HepG2 (cell line): ENCODE measurements around the gene PEX11G. TPM values are rescaled to one million over a fixed set of nuclear protein-coding genes. Genes with fewer than 3 reads are reported as not detected.
A peak's percentile ranks its signal among the peaks of the same experiment; 100 is the strongest.

Experiments
- ARHGAP35 ChIP-seq: sonication (generic); formaldehyde crosslinking; IDR thresholded peaks from 2 replicates; pipeline ENCODE4 v1.9.0; 2022; ENCODE audit warnings: mild to moderate bottlenecking, inconsistent platforms, moderate library complexity, missing genetic modification reagents, borderline replicate concordance
- PITX1 ChIP-seq: sonication (generic); formaldehyde crosslinking; IDR thresholded peaks from 2 replicates; pipeline ENCODE4 v1.5.1; 2020; ENCODE audit warnings: mild to moderate bottlenecking, missing genetic modification reagents
- POLR2AphosphoS2 ChIP-seq: IDR thresholded peaks from 2 replicates; pipeline ENCODE4 v1.6.1; 2011; ENCODE audit warnings: low read depth, low read length, improper control_type of control experiment
- POLR2AphosphoS5 ChIP-seq: IDR thresholded peaks from 2 replicates; pipeline ENCODE4 v1.6.1; 2012; ENCODE audit warnings: low read depth, low read length
- PRPF4 ChIP-seq: fragments of 200-400 bp; formaldehyde crosslinking; IDR thresholded peaks from 2 replicates; pipeline ENCODE4 v1.6.1; 2016; ENCODE audit warnings: low read length, low read depth; ENCODE audit not compliant: poor library complexity, severe bottlenecking
- SIX4 ChIP-seq: sonication (generic); formaldehyde crosslinking; IDR thresholded peaks from 2 replicates; pipeline ENCODE4 v1.4.0; 2020; ENCODE audit warnings: missing genetic modification reagents
- SMAD3 ChIP-seq: sonication (generic); formaldehyde crosslinking; IDR thresholded peaks from 2 replicates; pipeline ENCODE4 v1.4.0; 2020; ENCODE audit warnings: missing genetic modification reagents
- SP5 ChIP-seq: IDR thresholded peaks from 2 replicates; pipeline ENCODE4 v1.6.1; 2016; ENCODE audit warnings: low read depth, borderline replicate concordance
- SYNCRIP ChIP-seq: fragments of 200-400 bp; formaldehyde crosslinking; IDR thresholded peaks from 2 replicates; pipeline ENCODE4 v1.6.1; 2018; ENCODE audit warnings: mild to moderate bottlenecking, low read depth, low read length; ENCODE audit not compliant: insufficient read depth
- ZC3H13 ChIP-seq: sonication (generic); formaldehyde crosslinking; IDR thresholded peaks from 2 replicates; pipeline ENCODE4 v1.8.1; 2023; ENCODE audit warnings: mild to moderate bottlenecking, missing genetic modification reagents, moderate library complexity
- ZEB1 ChIP-seq: IDR thresholded peaks from 2 replicates; pipeline ENCODE4 v1.6.1; 2012; ENCODE audit warnings: mild to moderate bottlenecking, low read depth, inconsistent platforms; ENCODE audit not compliant: insufficient replicate concordance
- ZNF841 ChIP-seq: sonication (generic); formaldehyde crosslinking; IDR thresholded peaks from 2 replicates; pipeline ENCODE4 v1.8.1; 2023; ENCODE audit warnings: missing genetic modification reagents, borderline replicate concordance
- ZNF850 ChIP-seq: sonication (generic); formaldehyde crosslinking; conservative IDR thresholded peaks from 2 replicates; pipeline ENCODE4 v1.9.0; 2021; ENCODE audit warnings: mild to moderate bottlenecking, missing genetic modification reagents
- polyA plus RNA-seq, 8 experiments: library from polyadenylated mRNA; depleted of rRNA in 3 of 8; stranded (reverse) in 7 of 8; unstranded in 1 of 8; fragments of >200 nt; fragmentation: Illumina TruSeq in 4 of 8; extraction: Trizol in 4 of 8; gene quantifications; 2 replicates each; pipeline versions ENCODE4 v1.2.1 to v1.2.3, GENCODE V29; 2011 to 2016; ENCODE audit warnings: low read depth in 4 of 8, missing spikeins in 1 of 8, mixed read lengths in 1 of 8; ENCODE audit not compliant: insufficient read depth in 1 of 8
- total RNA-seq, 5 experiments: library from RNA; depleted of rRNA; stranded (reverse); fragments of >200 nt; fragmentation: Illumina TruSeq; extraction: Trizol; gene quantifications; 2 replicates each; pipeline ENCODE4 v1.2.3, GENCODE V29; 2016; ENCODE audit warnings: low read depth in 1 of 5
- TF ChIP-seq, protein P1 (sequence below): sonication (generic); formaldehyde crosslinking; conservative IDR thresholded peaks from 2 replicates; pipeline ENCODE4 v1.4.0; 2020; ENCODE audit warnings: mild to moderate bottlenecking, missing genetic modification reagents, moderate library complexity
- TF ChIP-seq, protein P2 (sequence below): sonication (generic); formaldehyde crosslinking; IDR thresholded peaks from 2 replicates; pipeline ENCODE4 v1.8.0; 2022; ENCODE audit warnings: mild to moderate bottlenecking, missing genetic modification reagents, moderate library complexity
- TF ChIP-seq, protein P3 (sequence below): IDR thresholded peaks from 2 replicates; pipeline ENCODE4 v1.6.1; 2012; ENCODE audit warnings: low read depth, low read length, improper control_type of control experiment
- TF ChIP-seq, protein P4 (sequence below): sonication (generic); formaldehyde crosslinking; IDR thresholded peaks from 2 replicates; pipeline ENCODE4 v1.5.0; 2020; ENCODE audit warnings: missing genetic modification reagents
- TF ChIP-seq, protein P5 (sequence below): sonication (generic); formaldehyde crosslinking; IDR thresholded peaks from 2 replicates; pipeline ENCODE4 v1.8.0; 2022; ENCODE audit warnings: missing genetic modification reagents, mild to moderate bottlenecking, moderate library complexity, borderline replicate concordance
- TF ChIP-seq, protein P6 (sequence below): sonication (generic); formaldehyde crosslinking; conservative IDR thresholded peaks from 2 replicates; pipeline ENCODE4 v1.8.1; 2023; ENCODE audit warnings: missing genetic modification reagents

The PEX11G gene
- total and polyA plus RNA-seq, 2 of the 13 experiments (the other 11 are each of a cell fraction or from before 2014, with no cell fraction given): not detected

DNA sequence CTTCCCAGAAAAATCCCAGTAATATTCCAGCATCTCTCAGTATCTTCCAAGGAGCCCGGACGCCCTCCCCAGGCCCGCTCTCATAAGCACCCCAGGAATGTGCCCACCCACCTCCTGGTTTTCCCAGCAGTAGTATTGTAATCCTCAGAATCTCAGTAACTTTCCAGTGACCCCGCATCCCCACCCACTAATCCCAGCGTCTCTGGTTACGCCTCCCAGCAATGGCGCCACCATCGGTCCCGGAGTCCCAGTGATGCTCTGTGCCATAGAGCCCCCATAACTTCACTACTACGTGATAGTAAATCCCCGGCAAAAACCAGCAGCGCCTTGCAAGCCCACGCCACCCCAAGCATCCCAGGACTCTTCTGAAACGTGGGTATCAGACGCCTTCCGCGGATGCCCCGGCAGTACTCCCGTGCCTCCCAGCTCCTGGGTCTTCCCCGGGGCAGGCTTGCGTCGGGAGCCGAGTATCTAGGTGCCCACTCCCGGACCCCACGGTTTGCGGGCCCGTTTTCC, 45.8 kb upstream of the PEX11G start (continued):
- TF ChIP-seq, protein P1, sequence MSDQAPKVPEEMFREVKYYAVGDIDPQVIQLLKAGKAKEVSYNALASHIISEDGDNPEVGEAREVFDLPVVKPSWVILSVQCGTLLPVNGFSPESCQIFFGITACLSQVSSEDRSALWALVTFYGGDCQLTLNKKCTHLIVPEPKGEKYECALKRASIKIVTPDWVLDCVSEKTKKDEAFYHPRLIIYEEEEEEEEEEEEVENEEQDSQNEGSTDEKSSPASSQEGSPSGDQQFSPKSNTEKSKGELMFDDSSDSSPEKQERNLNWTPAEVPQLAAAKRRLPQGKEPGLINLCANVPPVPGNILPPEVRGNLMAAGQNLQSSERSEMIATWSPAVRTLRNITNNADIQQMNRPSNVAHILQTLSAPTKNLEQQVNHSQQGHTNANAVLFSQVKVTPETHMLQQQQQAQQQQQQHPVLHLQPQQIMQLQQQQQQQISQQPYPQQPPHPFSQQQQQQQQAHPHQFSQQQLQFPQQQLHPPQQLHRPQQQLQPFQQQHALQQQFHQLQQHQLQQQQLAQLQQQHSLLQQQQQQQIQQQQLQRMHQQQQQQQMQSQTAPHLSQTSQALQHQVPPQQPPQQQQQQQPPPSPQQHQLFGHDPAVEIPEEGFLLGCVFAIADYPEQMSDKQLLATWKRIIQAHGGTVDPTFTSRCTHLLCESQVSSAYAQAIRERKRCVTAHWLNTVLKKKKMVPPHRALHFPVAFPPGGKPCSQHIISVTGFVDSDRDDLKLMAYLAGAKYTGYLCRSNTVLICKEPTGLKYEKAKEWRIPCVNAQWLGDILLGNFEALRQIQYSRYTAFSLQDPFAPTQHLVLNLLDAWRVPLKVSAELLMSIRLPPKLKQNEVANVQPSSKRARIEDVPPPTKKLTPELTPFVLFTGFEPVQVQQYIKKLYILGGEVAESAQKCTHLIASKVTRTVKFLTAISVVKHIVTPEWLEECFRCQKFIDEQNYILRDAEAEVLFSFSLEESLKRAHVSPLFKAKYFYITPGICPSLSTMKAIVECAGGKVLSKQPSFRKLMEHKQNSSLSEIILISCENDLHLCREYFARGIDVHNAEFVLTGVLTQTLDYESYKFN (CRISPR knock-in tag): no peak; the same call in 1 of the 2 replicates
- TF ChIP-seq, protein P2, sequence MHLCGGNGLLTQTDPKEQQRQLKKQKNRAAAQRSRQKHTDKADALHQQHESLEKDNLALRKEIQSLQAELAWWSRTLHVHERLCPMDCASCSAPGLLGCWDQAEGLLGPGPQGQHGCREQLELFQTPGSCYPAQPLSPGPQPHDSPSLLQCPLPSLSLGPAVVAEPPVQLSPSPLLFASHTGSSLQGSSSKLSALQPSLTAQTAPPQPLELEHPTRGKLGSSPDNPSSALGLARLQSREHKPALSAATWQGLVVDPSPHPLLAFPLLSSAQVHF (CRISPR knock-in tag): no peak
- no peak for TF ChIP-seq ZNF850 (CRISPR knock-in tag)
- TF ChIP-seq ZC3H13: no peak
- TF ChIP-seq PITX1 (CRISPR knock-in tag): peak; percentile 70
- TF ChIP-seq, protein P3, sequence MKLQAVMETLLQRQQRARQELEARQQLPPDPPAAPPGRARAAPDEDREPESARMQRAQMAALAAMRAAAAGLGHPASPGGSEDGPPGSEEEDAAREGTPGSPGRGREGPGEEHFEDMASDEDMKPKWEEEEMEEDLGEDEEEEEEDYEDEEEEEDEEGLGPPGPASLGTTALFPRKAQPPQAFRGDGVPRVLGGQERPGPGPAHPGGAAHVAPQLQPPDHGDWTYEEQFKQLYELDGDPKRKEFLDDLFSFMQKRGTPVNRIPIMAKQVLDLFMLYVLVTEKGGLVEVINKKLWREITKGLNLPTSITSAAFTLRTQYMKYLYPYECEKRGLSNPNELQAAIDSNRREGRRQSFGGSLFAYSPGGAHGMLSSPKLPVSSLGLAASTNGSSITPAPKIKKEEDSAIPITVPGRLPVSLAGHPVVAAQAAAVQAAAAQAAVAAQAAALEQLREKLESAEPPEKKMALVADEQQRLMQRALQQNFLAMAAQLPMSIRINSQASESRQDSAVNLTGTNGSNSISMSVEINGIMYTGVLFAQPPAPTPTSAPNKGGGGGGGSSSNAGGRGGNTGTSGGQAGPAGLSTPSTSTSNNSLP: no peak
- peak; percentile 20; the same call in 1 of the 2 replicates for TF ChIP-seq SIX4 (CRISPR knock-in tag)
- TF ChIP-seq, protein P4, sequence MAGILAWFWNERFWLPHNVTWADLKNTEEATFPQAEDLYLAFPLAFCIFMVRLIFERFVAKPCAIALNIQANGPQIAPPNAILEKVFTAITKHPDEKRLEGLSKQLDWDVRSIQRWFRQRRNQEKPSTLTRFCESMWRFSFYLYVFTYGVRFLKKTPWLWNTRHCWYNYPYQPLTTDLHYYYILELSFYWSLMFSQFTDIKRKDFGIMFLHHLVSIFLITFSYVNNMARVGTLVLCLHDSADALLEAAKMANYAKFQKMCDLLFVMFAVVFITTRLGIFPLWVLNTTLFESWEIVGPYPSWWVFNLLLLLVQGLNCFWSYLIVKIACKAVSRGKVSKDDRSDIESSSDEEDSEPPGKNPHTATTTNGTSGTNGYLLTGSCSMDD (CRISPR knock-in tag): no peak
- no peak for TF ChIP-seq POLR2AphosphoS5
- TF ChIP-seq, protein P5, sequence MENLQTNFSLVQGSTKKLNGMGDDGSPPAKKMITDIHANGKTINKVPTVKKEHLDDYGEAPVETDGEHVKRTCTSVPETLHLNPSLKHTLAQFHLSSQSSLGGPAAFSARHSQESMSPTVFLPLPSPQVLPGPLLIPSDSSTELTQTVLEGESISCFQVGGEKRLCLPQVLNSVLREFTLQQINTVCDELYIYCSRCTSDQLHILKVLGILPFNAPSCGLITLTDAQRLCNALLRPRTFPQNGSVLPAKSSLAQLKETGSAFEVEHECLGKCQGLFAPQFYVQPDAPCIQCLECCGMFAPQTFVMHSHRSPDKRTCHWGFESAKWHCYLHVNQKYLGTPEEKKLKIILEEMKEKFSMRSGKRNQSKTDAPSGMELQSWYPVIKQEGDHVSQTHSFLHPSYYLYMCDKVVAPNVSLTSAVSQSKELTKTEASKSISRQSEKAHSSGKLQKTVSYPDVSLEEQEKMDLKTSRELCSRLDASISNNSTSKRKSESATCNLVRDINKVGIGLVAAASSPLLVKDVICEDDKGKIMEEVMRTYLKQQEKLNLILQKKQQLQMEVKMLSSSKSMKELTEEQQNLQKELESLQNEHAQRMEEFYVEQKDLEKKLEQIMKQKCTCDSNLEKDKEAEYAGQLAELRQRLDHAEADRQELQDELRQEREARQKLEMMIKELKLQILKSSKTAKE (CRISPR knock-in tag): no peak
- TF ChIP-seq SP5: peak; percentile 41; the same call in 1 of the 2 replicates
- TF ChIP-seq POLR2AphosphoS2: no peak
- no peak for TF ChIP-seq SMAD3 (CRISPR knock-in tag)
- TF ChIP-seq SYNCRIP: no peak
- peak; percentile 52 for TF ChIP-seq ZEB1
- TF ChIP-seq, protein P6, sequence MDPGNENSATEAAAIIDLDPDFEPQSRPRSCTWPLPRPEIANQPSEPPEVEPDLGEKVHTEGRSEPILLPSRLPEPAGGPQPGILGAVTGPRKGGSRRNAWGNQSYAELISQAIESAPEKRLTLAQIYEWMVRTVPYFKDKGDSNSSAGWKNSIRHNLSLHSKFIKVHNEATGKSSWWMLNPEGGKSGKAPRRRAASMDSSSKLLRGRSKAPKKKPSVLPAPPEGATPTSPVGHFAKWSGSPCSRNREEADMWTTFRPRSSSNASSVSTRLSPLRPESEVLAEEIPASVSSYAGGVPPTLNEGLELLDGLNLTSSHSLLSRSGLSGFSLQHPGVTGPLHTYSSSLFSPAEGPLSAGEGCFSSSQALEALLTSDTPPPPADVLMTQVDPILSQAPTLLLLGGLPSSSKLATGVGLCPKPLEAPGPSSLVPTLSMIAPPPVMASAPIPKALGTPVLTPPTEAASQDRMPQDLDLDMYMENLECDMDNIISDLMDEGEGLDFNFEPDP (CRISPR knock-in tag): no peak
- TF ChIP-seq ARHGAP35 (CRISPR knock-in tag): no peak
- no peak for TF ChIP-seq PRPF4
- no peak for TF ChIP-seq ZNF841
